Measurements from ENCODE around the gene RAMP3. TPM values are rescaled to one million over a fixed set of nuclear protein-coding genes. Genes with fewer than 3 reads are reported as not detected.

Gene RAMP3
- polyA plus RNA-seq, 1 donor, result 5.1 TPM

- peaks cover 3% of the 10 kb centered on the region for H3K4me1 ChIP-seq (ENCODE audit: control insufficient read depth, insufficient read depth, low read length)
- WGBS (ENCODE audit: insufficient coverage, low lambda C conversion rate), result no CpG with 5 or more reads among the region's 3 CpGs
Observed at GRCh38 chr7:45118889-45119331, 38.7 kb upstream of the RAMP3 start.

GRCh38 chr7:45119550-45119949 lies 38.0 kb upstream of the RAMP3 start:
- H3K4me1 ChIP-seq (ENCODE audit: control insufficient read depth, insufficient read depth, low read length), result peaks cover 2% of the 10 kb centered on the region

More at GRCh38 chr7:45118889-45119331, 38.7 kb upstream of the RAMP3 start:
- Histone ChIP-seq H3K4me3 (ENCODE audit: low read length) (no peak overlapping the region), H3K27ac (ENCODE audit: low read length) (no peak overlapping the region), H3K27me3 (ENCODE audit: control insufficient read depth, insufficient read depth, low read length) (no peaks in the 10 kb centered on the region), H3K36me3 (ENCODE audit: control insufficient read depth, insufficient read depth, low read length) (no peaks in the 10 kb centered on the region), H3K9me3 (ENCODE audit: control insufficient read depth, low read depth, low read length) (no peaks in the 10 kb centered on the region)
- DNase-seq, result no peak

GRCh38 chr7:45122975-45123860 lies 34.4 kb upstream of the RAMP3 start:
- no peak for DNase-seq
- H3K27ac ChIP-seq (ENCODE audit: low read length), result no peak overlapping the region
- H3K4me3 ChIP-seq (ENCODE audit: low read length), result no peak overlapping the region
- no peaks in the 10 kb centered on the region for H3K27me3 ChIP-seq (ENCODE audit: control insufficient read depth, insufficient read depth, low read length)
- no peaks in the 10 kb centered on the region for H3K9me3 ChIP-seq (ENCODE audit: control insufficient read depth, low read depth, low read length)
- H3K4me1 ChIP-seq (ENCODE audit: control insufficient read depth, insufficient read depth, low read length), result no peaks in the 10 kb centered on the region
- WGBS (ENCODE audit: insufficient coverage, low lambda C conversion rate), result no CpG with 5 or more reads among the region's 16 CpGs
- H3K36me3 ChIP-seq (ENCODE audit: control insufficient read depth, insufficient read depth, low read length), result no peaks in the 10 kb centered on the region

More at GRCh38 chr7:45119550-45119949, 38.0 kb upstream of the RAMP3 start:
- H3K9me3 ChIP-seq (ENCODE audit: control insufficient read depth, low read depth, low read length), result no peaks in the 10 kb centered on the region
- no peaks in the 10 kb centered on the region for H3K36me3 ChIP-seq (ENCODE audit: control insufficient read depth, insufficient read depth, low read length)
- no peak overlapping the region for H3K27ac ChIP-seq (ENCODE audit: low read length)
- no peak overlapping the region for H3K4me3 ChIP-seq (ENCODE audit: low read length)
- no CpG with 5 or more reads among the region's 3 CpGs for WGBS (ENCODE audit: insufficient coverage, low lambda C conversion rate)
- no peak for DNase-seq
- H3K27me3 ChIP-seq (ENCODE audit: control insufficient read depth, insufficient read depth, low read length), result no peaks in the 10 kb centered on the region

- Histone ChIP-seq H3K4me3 (ENCODE audit: low read length) (no peak overlapping the region), H3K36me3 (ENCODE audit: control insufficient read depth, insufficient read depth, low read length) (no peaks in the 10 kb centered on the region), H3K27ac (ENCODE audit: low read length) (no peak overlapping the region), H3K4me1 (ENCODE audit: control insufficient read depth, insufficient read depth, low read length) (no peaks in the 10 kb centered on the region), H3K9me3 (ENCODE audit: control insufficient read depth, low read depth, low read length) (no peaks in the 10 kb centered on the region), H3K27me3 (ENCODE audit: control insufficient read depth, insufficient read depth, low read length) (no peaks in the 10 kb centered on the region)
- no CpG with 5 or more reads among the region's 12 CpGs for whole genome bisulfite sequencing (ENCODE audit: insufficient coverage, low lambda C conversion rate)
- no peak for DNase-seq
Observed at GRCh38 chr7:45123913-45124710, 33.5 kb upstream of the RAMP3 start.

- no CpG with 5 or more reads among the region's 11 CpGs for WGBS (ENCODE audit: insufficient coverage, low lambda C conversion rate)
- H3K36me3 ChIP-seq (ENCODE audit: control insufficient read depth, insufficient read depth, low read length), result no peaks in the 10 kb centered on the region
- H3K9me3 ChIP-seq (ENCODE audit: control insufficient read depth, low read depth, low read length), result no peaks in the 10 kb centered on the region
- H3K4me1 ChIP-seq (ENCODE audit: control insufficient read depth, insufficient read depth, low read length), result no peaks in the 10 kb centered on the region
- no peak for DNase-seq
- H3K4me3 ChIP-seq (ENCODE audit: low read length), result no peak overlapping the region
- H3K27ac ChIP-seq (ENCODE audit: low read length), result no peak overlapping the region
- H3K27me3 ChIP-seq (ENCODE audit: control insufficient read depth, insufficient read depth, low read length), result no peaks in the 10 kb centered on the region
Observed at GRCh38 chr7:45125193-45125904, 32.2 kb upstream of the RAMP3 start.

- no peaks in the 10 kb centered on the region for H3K9me3 ChIP-seq (ENCODE audit: control insufficient read depth, low read depth, low read length)
- no peaks in the 10 kb centered on the region for H3K27me3 ChIP-seq (ENCODE audit: control insufficient read depth, insufficient read depth, low read length)
- no peaks in the 10 kb centered on the region for H3K4me1 ChIP-seq (ENCODE audit: control insufficient read depth, insufficient read depth, low read length)
- no peak overlapping the region for H3K4me3 ChIP-seq (ENCODE audit: low read length)
- WGBS (ENCODE audit: insufficient coverage, low lambda C conversion rate), result 60% methylated on average over 1 of the region's 6 CpGs
- no peak overlapping the region for H3K27ac ChIP-seq (ENCODE audit: low read length)
- no peaks in the 10 kb centered on the region for H3K36me3 ChIP-seq (ENCODE audit: control insufficient read depth, insufficient read depth, low read length)
- DNase-seq, result no peak
Observed at GRCh38 chr7:45126201-45126600, 31.4 kb upstream of the RAMP3 start.

- no CpG with 5 or more reads among the region's 6 CpGs for WGBS (ENCODE audit: insufficient coverage, low lambda C conversion rate)
- Histone ChIP-seq H3K27me3 (ENCODE audit: control insufficient read depth, insufficient read depth, low read length) (no peaks in the 10 kb centered on the region), H3K36me3 (ENCODE audit: control insufficient read depth, insufficient read depth, low read length) (no peaks in the 10 kb centered on the region), H3K9me3 (ENCODE audit: control insufficient read depth, low read depth, low read length) (no peaks in the 10 kb centered on the region), H3K4me3 (ENCODE audit: low read length) (no peak overlapping the region), H3K27ac (ENCODE audit: low read length) (no peak overlapping the region), H3K4me1 (ENCODE audit: control insufficient read depth, insufficient read depth, low read length) (no peaks in the 10 kb centered on the region)
- no peak for DNase-seq
Observed at GRCh38 chr7:45126920-45127319, 30.7 kb upstream of the RAMP3 start.

GRCh38 chr7:45129181-45129800 lies 28.3 kb upstream of the RAMP3 start:
- no CpG with 5 or more reads among the region's 15 CpGs for WGBS (ENCODE audit: insufficient coverage, low lambda C conversion rate)
- H3K36me3 ChIP-seq (ENCODE audit: control insufficient read depth, insufficient read depth, low read length), result no peaks in the 10 kb centered on the region
- no peaks in the 10 kb centered on the region for H3K9me3 ChIP-seq (ENCODE audit: control insufficient read depth, low read depth, low read length)
- DNase-seq, result no peak
- no peak overlapping the region for H3K4me3 ChIP-seq (ENCODE audit: low read length)
- H3K4me1 ChIP-seq (ENCODE audit: control insufficient read depth, insufficient read depth, low read length), result no peaks in the 10 kb centered on the region
- no peak overlapping the region for H3K27ac ChIP-seq (ENCODE audit: low read length)
- H3K27me3 ChIP-seq (ENCODE audit: control insufficient read depth, insufficient read depth, low read length), result no peaks in the 10 kb centered on the region

GRCh38 chr7:45129906-45130305 lies 27.7 kb upstream of the RAMP3 start:
- no CpG with 5 or more reads among the region's 12 CpGs for WGBS (ENCODE audit: insufficient coverage, low lambda C conversion rate)
- Histone ChIP-seq H3K4me1 (ENCODE audit: control insufficient read depth, insufficient read depth, low read length) (no peaks in the 10 kb centered on the region), H3K4me3 (ENCODE audit: low read length) (no peak overlapping the region), H3K27me3 (ENCODE audit: control insufficient read depth, insufficient read depth, low read length) (no peaks in the 10 kb centered on the region), H3K36me3 (ENCODE audit: control insufficient read depth, insufficient read depth, low read length) (no peaks in the 10 kb centered on the region), H3K9me3 (ENCODE audit: control insufficient read depth, low read depth, low read length) (no peaks in the 10 kb centered on the region), H3K27ac (ENCODE audit: low read length) (no peak overlapping the region)
- no peak for DNase-seq

GRCh38 chr7:45130910-45131309 lies 26.7 kb upstream of the RAMP3 start:
- no peak for DNase-seq
- Histone ChIP-seq H3K36me3 (ENCODE audit: control insufficient read depth, insufficient read depth, low read length) (no peaks in the 10 kb centered on the region), H3K9me3 (ENCODE audit: control insufficient read depth, low read depth, low read length) (no peaks in the 10 kb centered on the region), H3K27me3 (ENCODE audit: control insufficient read depth, insufficient read depth, low read length) (no peaks in the 10 kb centered on the region), H3K4me1 (ENCODE audit: control insufficient read depth, insufficient read depth, low read length) (no peaks in the 10 kb centered on the region), H3K27ac (ENCODE audit: low read length) (no peak overlapping the region), H3K4me3 (ENCODE audit: low read length) (no peak overlapping the region)
- no CpG with 5 or more reads among the region's 9 CpGs for WGBS (ENCODE audit: insufficient coverage, low lambda C conversion rate)

All from large intestine (tissue), 3 donors.